GM18867 (cell line): ENCODE measurements around the gene PNPLA2.

ENCODE experiments used
- ATAC-seq: cut with Tn5 transposase; IDR thresholded peaks from one replicate; pipeline ENCODE4 v1.9.1; 2021; ENCODE audit warnings: mild to moderate bottlenecking, moderate library complexity; ENCODE audit not compliant: unreplicated experiment

Gene PNPLA2, protein sequence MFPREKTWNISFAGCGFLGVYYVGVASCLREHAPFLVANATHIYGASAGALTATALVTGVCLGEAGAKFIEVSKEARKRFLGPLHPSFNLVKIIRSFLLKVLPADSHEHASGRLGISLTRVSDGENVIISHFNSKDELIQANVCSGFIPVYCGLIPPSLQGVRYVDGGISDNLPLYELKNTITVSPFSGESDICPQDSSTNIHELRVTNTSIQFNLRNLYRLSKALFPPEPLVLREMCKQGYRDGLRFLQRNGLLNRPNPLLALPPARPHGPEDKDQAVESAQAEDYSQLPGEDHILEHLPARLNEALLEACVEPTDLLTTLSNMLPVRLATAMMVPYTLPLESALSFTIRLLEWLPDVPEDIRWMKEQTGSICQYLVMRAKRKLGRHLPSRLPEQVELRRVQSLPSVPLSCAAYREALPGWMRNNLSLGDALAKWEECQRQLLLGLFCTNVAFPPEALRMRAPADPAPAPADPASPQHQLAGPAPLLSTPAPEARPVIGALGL

DNA sequence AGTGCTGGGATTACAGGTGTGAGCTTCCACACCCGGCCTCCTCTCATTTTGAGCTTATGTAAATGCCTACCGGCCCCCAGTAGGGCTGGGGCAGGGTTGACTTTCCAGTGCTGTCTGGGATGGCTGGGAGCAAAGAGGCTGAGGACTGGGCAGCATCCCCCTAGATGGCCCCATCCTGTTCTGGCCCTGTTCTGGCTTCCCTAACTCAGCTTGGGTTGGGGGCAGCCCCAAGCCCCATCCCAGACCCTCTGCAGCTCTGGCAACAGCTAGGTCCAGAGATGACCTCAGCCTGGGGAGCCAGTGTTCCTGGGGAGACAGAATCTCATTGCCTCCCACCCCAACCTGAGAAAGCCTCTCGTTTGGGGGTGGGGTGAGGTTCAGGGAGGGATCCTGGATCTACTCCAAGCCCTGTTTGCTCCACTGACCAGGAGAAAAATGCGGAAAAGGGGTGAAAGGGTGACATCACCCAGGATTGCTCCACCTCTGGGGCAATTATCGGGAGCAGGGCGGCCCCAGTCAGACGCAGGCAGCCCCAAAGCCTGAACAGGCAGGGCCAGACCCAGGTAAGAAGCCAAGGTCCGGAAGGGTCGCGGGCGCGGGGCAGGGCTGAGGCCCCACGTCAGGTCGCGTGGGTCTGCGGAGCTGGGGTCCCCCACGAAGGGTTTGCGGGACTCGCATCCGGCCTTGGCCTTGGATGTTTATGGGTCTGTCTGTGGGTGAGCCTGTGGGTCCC is at the start of gene PNPLA2:
PNPLA2 (plus strand) TSS at position 519 of the 733 bp plus-strand sequence. CDS start 805 bp downstream, outside the sequence.
- ATAC-seq = no peak

DNA sequence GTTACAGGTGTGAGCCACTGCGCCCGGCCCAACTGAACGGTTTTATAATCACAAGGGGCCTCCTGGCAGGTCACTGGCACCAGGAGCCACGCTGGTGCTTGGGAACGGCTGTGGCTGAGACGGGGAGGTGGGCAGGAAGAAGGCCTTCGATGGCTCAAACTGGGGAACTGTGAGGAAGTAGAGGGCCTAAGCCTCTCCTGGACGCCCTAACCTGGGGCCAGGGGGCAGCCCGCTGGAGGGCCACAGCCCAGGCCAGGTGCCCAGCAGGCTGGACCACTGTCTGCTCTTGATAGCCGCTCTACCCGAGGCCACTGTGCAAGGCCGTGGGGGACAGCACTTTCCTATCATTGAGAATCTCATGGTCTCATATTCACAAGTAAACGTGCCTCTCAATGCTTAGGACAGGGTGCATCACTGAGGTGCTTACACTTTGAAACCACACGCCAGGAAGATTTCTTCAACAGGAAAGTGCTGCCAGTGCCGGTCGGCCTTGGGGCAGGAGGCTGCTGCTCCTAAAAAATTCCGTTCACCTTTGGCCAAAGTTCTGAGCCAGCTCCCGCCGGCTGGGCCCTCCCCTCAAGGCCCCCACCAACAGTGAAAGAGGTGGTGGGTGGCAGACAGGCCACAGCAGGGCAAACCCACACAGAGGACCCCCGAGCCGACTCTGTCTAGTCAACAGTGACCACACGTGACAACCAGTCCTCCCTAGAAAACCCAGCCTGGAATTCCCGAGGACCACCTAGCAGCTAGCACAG is 48.6 kb upstream of the PNPLA2 start:
- no peak for ATAC-seq

DNA sequence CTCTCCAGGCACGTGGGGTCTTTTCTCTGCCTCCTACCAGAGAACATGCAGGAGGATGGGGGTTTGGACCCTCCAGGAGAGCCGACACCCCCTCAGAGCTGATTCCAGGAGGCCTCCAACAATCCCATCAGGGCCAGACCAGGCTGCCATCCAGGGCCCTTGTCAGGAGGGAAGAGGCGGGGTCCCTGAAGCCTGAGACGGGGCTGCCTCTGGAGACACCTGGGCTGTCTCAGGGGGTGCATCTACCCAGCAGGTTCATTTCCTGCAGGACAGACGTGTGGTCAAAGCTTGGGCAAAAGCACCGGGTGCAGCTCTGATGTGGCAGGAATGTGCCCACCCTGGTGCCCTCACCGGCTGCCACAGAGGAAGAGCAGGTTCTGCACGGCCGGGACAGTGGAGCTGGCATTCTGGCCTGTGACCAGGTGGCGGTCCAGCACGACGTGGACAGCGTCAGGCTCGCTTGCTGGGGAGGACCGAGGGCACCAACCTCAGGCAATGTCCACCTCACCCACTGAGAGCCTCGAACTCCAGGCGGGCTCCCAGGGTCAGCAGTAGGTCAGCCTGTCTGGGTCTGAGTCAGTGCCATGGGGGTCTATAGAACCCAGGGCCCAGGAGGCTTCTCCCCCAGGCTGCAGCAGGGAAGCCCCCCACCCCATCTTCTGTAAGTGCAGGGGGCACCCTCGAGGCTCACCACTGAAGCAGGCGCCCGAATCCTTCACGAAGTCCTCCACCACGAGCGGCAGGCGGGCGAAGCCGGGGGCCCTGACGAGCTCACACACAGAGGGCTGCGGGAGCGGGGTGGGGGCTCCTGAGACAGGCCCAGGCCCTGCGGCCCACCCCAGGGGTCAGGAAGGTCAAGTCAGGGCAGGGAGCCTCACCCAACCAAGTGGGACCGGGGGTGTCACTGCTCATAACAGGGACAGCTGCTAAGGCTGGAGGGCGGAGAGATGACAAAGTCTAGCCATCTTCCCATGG is 47.8 kb upstream of the PNPLA2 start:
- ATAC-seq = no peak

DNA sequence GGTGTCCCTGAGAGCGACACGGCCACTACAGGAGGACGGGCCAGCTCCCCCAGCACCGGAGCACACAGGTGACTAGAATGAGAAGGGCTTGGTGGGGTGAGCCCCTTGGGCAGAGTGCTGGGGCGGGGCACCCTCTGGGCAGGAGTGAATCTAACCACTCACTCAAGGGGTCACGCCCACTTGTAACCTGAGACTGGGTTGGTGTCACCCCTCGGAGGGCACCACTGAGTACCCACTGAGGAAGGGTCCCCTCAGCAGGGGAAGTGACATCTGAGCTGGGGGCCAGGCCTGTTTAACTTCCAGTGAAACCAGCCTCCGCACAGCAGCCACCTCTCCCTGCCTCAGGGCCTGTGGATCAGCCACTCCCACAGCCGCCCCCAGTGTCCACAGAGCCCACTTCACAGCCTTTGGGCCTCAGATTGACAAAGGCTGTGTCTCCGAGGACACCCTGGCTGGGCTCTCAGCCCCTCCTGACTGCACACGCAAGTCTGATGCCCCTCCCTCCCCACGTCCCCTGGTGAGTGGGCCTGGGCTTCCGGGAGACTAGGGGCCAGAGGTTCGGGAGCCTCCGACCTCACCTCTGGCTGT is 47.0 kb upstream of the PNPLA2 start:
- no peak for ATAC-seq

DNA sequence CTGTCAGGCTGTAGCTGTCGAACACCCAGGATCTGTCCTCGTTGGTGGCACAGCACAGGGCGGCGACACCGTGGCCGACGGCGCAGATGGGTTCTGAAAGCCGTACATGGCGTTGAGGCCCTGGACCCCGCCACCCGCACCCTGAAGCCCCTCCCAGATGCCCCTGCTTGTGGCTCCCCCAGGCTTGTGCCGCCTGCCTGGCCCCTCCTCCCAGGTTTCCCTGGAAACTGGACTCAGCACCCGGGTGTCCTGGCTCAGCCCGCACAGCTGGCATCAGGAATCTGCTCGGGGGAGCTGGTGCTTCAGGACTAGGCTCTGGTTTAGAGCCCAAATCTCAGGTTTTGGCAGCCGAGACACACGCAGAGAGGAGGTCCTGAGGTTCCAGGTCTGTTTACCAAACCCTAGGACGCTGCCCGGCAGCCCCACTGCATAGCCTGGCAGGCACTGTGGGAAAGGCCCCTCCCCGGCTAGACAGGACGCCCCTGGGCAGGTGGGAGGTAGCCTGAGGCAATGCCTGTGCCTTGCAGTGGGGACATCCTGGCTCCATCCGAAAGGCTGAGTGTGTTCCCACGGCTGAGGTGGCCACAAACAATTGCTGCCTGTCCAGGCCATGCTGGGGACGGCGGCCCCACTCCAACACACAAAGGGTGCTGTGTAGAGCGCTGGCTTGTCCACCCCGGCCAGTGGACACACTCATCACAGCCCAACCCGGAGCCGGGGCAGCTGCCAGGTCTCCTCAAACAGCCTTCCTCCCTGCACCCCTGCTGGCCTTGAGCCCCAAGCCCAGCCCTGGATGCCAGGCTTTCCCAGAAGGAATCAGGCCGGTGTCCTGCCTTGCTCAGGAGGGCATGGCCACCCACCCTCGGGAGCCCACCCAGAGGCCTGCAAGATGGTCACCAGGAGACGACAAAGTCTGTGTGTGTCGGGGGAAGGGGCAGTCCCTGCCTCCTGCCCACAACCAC is 46.0 kb upstream of the PNPLA2 start:
- ATAC-seq = no peak

DNA sequence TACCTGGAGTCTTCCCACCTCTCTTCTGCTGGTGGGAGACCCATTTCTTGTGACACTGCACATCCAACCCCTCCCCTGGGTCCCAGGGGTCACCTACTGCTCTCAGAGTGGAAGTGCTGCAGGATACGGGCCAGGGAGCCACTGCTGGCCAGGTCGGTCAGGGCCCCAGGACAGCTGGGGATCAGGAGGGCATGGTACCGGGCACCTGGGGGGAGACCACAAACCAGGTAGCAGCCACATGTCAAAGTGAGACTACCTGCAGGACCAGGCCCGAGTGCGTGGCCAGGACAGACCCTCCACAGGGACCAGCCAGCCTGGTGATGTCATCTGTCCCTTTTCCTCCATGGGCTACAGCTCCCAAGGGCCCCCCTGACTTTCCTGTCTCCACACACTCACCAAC is 45.3 kb upstream of the PNPLA2 start:
- no peak for ATAC-seq

DNA sequence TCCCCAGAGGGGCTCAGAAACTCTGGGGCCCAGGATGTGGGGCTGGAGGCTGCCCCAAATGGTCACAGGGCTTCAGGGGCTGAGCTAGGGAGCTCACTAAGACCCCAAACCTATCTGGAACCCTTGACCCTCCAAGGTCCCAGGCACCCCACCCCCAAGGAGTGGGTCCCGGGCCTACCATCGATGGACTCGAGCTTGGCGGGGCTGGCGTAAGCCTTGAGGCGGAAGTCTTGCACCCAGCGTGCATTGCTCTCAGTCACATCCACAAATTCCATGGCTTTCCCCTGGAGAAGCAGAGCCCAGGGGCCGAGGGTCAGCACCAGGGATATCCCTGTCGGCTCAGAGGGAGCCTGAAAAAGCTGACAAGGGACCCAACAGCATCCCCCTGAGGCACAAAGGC is 44.9 kb upstream of the PNPLA2 start:
- no peak for ATAC-seq

DNA sequence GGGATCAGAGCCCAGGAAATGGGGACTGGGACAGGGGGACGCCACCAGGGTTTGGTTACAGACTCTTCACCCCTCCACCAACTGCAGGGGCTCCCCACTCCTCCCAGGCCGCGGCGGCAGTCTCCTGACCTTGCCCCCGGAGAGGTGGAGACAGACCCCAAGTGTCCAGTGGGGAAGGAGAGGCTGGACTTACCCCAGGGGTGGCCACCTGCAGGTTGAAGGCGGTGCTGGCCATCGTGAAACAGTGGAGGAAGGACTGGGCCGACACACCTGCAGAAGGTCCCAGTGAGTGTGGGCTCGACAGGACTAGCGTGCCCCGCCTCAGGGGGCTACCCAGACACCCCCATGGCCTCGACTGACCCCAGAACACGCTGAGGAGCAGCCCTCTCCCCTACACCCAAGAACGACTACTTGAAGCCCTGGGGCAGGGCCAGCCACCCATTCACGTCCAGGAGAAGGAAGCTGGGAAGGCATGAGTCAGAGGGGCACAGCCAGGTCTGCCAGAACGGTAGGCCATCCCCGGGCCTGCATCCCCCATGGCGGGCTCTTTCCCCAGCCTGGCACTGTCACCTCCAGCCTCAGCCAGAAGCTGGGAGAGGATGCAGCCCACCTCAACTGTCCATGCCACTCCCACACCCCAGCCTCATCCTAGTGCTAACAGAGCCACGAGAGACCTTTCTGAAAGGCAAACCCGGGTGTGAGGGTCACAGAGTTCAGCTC is 43.7 kb upstream of the PNPLA2 start:
- ATAC-seq = no peak

DNA sequence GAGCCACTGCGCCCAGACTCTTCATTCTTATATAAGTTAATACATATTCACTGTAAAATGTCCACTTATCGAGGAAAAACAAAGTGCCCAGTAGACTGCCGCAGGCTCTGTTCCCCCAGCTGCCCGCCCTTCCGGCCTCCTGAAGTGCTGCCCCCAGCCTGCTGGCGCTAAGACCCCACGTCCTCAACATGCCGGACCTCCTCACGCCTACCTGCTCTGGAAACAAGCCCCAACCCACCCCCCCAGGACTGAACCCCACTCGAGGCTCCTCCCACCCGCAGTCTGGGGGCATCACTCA is 42.5 kb upstream of the PNPLA2 start:
- no peak for ATAC-seq

DNA sequence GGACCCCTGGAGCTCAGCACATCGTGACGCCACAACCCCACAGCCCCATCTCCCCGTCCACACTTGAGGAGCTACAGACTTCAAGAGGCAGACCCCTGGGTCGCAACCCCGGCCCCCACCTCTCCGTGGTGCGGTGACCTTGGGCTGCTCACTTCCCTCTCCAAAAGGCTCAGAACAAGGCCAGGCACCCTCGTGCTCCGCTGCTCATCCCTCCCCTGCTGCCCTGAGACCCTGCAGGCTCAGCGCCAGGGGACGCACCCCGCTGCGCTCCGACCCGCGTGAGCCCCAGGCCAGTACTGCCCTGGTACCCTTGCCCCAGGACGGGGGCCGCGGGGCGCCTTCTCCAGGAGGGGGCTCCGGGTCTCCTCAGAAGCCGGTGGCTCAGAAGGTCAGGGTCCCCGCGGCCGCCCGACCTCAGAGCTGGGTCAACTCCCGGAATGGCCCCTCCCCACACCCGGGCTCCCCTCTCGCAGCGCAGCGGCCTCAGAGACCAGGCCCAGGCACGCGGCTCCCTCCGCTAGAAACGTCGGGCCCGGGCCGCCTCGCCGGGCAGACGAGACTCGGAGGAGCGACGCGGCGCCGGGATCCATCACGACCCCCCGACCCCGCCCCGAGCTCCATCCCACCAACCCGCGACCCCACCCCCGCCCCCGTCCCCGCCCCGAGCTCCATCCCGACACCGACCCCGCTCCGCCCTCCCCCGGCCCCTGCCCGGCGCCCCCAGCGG is 42.0 kb upstream of the PNPLA2 start:
- ATAC-seq = peak; percentile 30

DNA sequence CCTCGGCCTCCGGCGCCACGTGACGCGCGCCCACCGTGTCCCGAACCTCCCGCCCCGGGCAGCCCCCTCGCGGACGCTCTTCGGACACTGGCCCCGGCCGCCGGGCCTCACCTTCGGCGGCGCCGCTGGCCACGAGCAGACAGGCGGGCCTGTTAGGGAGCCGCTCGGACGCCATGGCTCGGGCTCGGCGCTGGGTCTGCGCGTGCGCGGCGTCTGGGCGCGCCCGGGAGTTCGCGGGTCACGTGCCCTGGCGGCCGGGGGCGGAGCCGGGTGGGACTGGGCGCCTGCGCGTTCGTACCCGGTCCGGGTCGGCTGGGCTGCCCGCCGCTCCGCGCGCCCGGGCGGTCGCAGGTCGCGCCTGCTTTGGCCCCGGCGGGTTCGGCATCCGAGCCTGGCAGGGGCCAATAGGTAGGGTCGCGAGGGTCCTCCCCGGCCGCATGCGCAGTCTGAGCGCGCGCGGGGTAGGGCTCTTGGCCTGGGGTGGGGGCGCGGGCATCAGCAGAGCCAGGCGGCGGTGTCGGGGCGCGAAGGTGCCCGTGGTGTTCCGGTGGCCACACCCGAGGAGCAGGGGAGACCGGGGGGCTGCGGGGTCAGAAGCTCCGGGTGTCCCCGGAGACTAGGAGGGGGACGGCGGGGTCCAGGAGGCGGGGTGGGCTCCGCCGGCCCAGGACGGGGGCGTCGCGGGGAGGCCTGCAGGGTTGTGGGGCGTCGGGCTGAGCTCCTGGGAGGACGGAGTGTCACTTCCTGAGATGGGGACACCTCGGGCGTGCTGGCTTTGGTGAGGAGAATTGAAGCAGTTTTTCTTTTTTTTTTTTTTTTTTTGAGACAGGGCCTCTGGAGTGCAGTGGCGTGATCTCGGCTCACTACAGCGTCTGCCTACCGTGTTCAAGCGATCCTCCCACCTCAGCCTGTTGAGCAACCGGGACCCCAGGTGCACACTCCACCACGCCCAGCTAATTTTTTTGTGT is 41.1 kb upstream of the PNPLA2 start, which contains the start of gene GATD1:
GATD1 (minus strand) TSS at position 200 of the 968 bp plus-strand sequence; CDS start at position 175, 25 bp downstream.
- ATAC-seq = peak; percentile 76

DNA sequence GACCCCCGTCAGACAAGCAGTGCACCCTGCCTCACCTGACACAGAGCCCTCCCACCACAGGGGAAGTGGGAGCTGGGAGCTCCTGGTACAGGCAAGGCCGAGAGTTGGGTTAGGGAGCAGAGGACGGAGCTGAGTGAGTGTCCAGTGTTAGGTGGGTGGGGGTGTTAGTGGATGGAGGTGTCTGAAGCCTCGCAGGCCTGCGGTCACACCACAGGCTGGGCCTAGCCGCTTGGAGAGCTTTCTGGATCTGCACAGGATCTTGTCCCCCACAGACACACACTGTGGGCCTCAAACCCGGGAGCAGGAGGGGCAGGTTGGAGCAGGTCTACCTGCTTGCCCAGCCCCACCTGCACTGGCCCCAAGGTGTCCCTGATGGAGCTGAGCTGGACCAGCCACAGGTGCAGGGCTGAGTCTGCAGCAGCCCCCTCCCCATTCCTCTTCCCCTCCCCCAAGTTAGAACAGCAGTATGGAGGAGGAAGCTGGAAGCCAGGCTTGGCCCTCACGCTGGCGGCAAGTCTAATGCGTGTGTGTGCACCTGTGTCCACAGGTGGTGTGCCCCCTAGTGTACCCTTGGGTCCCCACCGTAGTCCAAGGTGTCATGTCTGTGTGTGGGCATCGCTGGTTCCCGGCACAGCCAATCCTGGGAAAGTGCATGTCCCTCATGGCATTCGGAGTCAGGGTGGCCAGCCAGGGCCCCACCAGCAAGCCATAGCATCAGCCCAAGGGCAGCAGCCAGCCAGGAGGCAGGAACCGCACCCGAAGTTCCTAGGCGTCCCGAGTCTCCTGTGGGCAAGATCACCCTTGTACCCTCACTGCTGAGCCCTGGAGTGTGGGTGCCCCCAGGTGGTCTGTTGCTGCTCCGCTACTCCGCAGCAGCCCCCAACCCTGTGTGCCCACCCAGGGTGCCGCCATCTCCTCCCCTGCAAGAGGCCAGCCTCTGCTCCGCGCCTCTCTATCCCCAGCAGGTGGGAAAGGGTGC is 39.4 kb upstream of the PNPLA2 start:
- no peak for ATAC-seq

DNA sequence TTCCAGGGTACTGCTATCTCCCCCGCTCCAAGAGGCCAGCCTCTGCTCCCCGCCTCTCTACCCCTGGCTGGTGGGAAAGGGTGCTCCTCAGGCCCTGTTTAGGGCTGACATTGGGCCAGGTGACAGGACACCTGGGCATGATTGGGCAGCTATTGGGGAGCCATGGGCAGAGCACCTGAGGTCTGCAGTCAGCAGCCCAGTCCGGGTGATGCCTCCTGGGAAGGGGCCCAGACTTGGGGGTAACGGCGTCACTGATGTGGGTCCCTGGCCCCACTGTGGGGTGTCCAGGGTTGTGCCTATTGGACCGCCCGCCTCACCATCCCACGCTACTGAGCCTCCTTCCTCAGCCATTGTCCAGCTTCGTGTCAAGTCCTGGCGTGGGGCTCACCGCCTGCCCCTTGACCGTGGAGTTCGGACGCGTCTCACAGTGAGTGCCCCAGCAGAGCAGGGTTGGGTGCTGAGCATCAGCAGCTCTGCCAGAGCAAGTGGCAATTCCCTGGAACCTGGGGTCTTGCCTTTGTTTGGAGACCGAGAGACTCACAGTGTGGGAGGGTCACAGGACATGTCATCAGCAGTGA is 38.7 kb upstream of the PNPLA2 start:
- no peak for ATAC-seq

DNA sequence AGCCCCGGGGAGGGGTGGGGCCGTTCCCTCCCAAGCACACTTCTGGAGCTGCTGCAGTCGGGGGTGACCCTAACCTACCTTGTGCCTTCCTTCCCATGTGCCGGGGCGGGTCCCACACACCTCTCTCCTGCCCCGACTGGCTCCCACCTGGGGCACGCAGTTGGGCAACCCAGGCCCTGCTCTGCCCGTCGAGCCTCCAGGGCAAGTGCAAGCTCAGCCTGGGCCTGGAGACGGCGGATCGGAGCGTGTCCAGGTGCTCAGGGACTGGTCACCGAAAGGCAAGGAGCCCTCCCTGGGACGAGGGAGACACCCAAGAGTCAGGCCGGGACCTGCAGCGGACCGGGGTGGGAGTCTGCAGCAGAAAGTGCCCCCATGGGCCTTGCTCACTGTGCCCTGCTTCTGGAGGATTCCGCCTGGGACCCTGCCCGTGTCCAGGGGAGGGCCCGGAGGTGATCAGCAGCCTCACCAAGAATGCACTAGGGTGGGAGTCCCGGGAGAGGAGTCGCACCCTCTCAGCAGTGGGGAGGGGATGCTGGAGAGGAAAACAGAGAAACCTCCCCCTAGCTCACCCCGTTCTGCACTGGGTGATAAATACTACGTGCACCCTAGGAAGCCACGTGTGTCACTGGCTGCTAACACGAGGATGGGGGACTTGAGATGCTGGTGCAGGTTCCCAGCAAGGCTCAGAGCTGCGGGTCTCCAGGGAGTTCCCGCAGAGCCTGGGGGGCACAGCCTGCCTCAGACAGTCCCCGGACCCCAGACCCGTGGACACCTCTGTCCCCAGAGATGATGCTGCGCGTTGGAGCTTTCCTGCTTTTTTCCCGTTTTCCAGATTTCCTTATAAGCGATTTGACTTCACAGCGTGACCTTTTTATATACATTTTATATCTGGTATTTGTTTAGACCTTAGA is 36.2 kb upstream of the PNPLA2 start:
- no peak for ATAC-seq
